HEK293 (cell line): ENCODE data around the gene EIF4G1.

ENCODE experiments used
- GLI2 ChIP-seq: fragments of 450-650 bp; formaldehyde crosslinking; IDR thresholded peaks from 2 replicates; pipeline ENCODE4; 2017; ENCODE audit warnings: missing biosample characterization, missing genetic modification characterization, low read depth, borderline replicate concordance
- KLF8 ChIP-seq: fragments of 450-650 bp; formaldehyde crosslinking; IDR thresholded peaks from 2 replicates; pipeline ENCODE4 v1.5.1; 2016; ENCODE audit warnings: missing biosample characterization, missing genetic modification characterization
- MEIS1 ChIP-seq: sonication (generic); formaldehyde crosslinking; IDR thresholded peaks from 2 replicates; pipeline ENCODE4 v1.8.1; 2022; ENCODE audit warnings: missing genetic modification reagents, mild to moderate bottlenecking, borderline replicate concordance
- PATZ1 ChIP-seq: fragments of 450-650 bp; formaldehyde crosslinking; IDR thresholded peaks from 2 replicates; pipeline ENCODE4 v1.5.1; 2016; ENCODE audit warnings: missing biosample characterization, missing genetic modification characterization
- PRDM6 ChIP-seq: fragments of 450-650 bp; formaldehyde crosslinking; IDR thresholded peaks from 2 replicates; pipeline ENCODE4 v1.5.1; 2017; ENCODE audit warnings: missing biosample characterization, missing genetic modification characterization
- REPIN1 ChIP-seq: fragments of 450-650 bp; formaldehyde crosslinking; IDR thresholded peaks from 2 replicates; pipeline ENCODE4 v1.5.1; 2017; ENCODE audit warnings: missing biosample characterization, missing genetic modification characterization, low read depth
- SCRT1 ChIP-seq: fragments of 450-650 bp; formaldehyde crosslinking; IDR thresholded peaks from 2 replicates; pipeline ENCODE4 v1.5.1; 2016; ENCODE audit warnings: missing biosample characterization, missing genetic modification characterization, borderline replicate concordance
- TRIM28 ChIP-seq: IDR thresholded peaks from 2 replicates; pipeline ENCODE4 v1.6.1; 2011; ENCODE audit warnings: low read length, control low read depth, borderline replicate concordance
- ZBTB21 ChIP-seq: fragments of 450-650 bp; formaldehyde crosslinking; IDR thresholded peaks from 2 replicates; pipeline ENCODE4 v1.5.1; 2017; ENCODE audit warnings: missing biosample characterization, missing genetic modification characterization
- ZBTB8A ChIP-seq: fragments of 450-650 bp; formaldehyde crosslinking; IDR thresholded peaks from 2 replicates; pipeline ENCODE4 v1.5.1; 2016; ENCODE audit warnings: missing biosample characterization, missing genetic modification characterization
- ZFP3 ChIP-seq: fragments of 450-650 bp; formaldehyde crosslinking; IDR thresholded peaks from 2 replicates; pipeline ENCODE4 v1.5.1; 2016; ENCODE audit warnings: low read depth, missing biosample characterization, missing genetic modification characterization
- ZFP37 ChIP-seq: fragments of 450-650 bp; formaldehyde crosslinking; IDR thresholded peaks from 2 replicates; pipeline ENCODE4 v1.5.1; 2016; ENCODE audit warnings: missing biosample characterization, missing genetic modification characterization
- ZNF202 ChIP-seq: fragments of 450-650 bp; formaldehyde crosslinking; IDR thresholded peaks from 2 replicates; pipeline ENCODE4 v1.5.1; 2016; ENCODE audit warnings: missing biosample characterization, missing genetic modification characterization, borderline replicate concordance
- ZNF211 ChIP-seq: fragments of 450-650 bp; formaldehyde crosslinking; IDR thresholded peaks from 2 replicates; pipeline ENCODE4 v1.5.1; 2016; ENCODE audit warnings: low read depth, missing biosample characterization, missing genetic modification characterization
- ZNF24 ChIP-seq: fragments of 450-650 bp; formaldehyde crosslinking; IDR thresholded peaks from 2 replicates; pipeline ENCODE4 v1.5.1; 2016; ENCODE audit warnings: missing biosample characterization, missing genetic modification characterization
- ZNF248 ChIP-seq: fragments of 450-650 bp; formaldehyde crosslinking; IDR thresholded peaks from 2 replicates; pipeline ENCODE4 v1.5.1; 2017; ENCODE audit warnings: missing biosample characterization, missing genetic modification characterization
- ZNF350 ChIP-seq: fragments of 450-650 bp; formaldehyde crosslinking; IDR thresholded peaks from 2 replicates; pipeline ENCODE4 v1.5.0; 2017; ENCODE audit warnings: missing biosample characterization, mild to moderate bottlenecking, missing genetic modification characterization
- ZNF426 ChIP-seq: fragments of 450-650 bp; formaldehyde crosslinking; IDR thresholded peaks from 2 replicates; pipeline ENCODE4 v1.5.1; 2017; ENCODE audit warnings: missing biosample characterization, missing genetic modification characterization, mild to moderate bottlenecking, inconsistent platforms, moderate library complexity
- ZNF664 ChIP-seq: fragments of 450-650 bp; formaldehyde crosslinking; IDR thresholded peaks from 2 replicates; pipeline ENCODE4 v1.5.1; 2016; ENCODE audit warnings: missing biosample characterization, missing genetic modification characterization
- ZNF704 ChIP-seq: fragments of 450-650 bp; formaldehyde crosslinking; IDR thresholded peaks from 2 replicates; pipeline ENCODE4 v1.5.1; 2016; ENCODE audit warnings: missing biosample characterization, missing genetic modification characterization
- ZNF707 ChIP-seq: fragments of 450-650 bp; formaldehyde crosslinking; IDR thresholded peaks from 2 replicates; pipeline ENCODE4 v1.5.1; 2016; ENCODE audit warnings: missing biosample characterization, missing genetic modification characterization
- ZNF768 ChIP-seq: fragments of 450-650 bp; formaldehyde crosslinking; IDR thresholded peaks from 2 replicates; pipeline ENCODE4 v1.5.1; 2018; ENCODE audit warnings: missing biosample characterization, mild to moderate bottlenecking, missing genetic modification characterization
- ZXDB ChIP-seq: fragments of 450-650 bp; formaldehyde crosslinking; IDR thresholded peaks from 2 replicates; pipeline ENCODE4 v1.5.1; 2016; ENCODE audit warnings: missing biosample characterization, missing genetic modification characterization
- TF ChIP-seq, protein P1 (sequence below): fragments of 450-650 bp; formaldehyde crosslinking; conservative IDR thresholded peaks from 2 replicates; pipeline ENCODE4 v1.5.1; 2016; ENCODE audit warnings: low read depth, missing biosample characterization, missing genetic modification characterization
- TF ChIP-seq, protein P2 (sequence below): fragments of 450-650 bp; formaldehyde crosslinking; IDR thresholded peaks from 2 replicates; pipeline ENCODE4 v1.5.1; 2016; ENCODE audit warnings: missing biosample characterization, missing genetic modification characterization
- TF ChIP-seq, protein P3 (sequence below): fragments of 450-650 bp; formaldehyde crosslinking; IDR thresholded peaks from 2 replicates; pipeline ENCODE4 v1.5.1; 2017; ENCODE audit warnings: missing biosample characterization, missing genetic modification characterization
- TF ChIP-seq, protein P4 (sequence below): fragments of 450-650 bp; IDR thresholded peaks from 2 replicates; pipeline ENCODE4 v1.5.1; 2018; ENCODE audit warnings: missing biosample characterization, missing genetic modification characterization

Gene EIF4G1

GRCh38 chr3:184334470-184335158 is 20.2 kb downstream of the EIF4G1 start (continued):
- no peak for TF ChIP-seq ZNF248
- TF ChIP-seq, protein P1, sequence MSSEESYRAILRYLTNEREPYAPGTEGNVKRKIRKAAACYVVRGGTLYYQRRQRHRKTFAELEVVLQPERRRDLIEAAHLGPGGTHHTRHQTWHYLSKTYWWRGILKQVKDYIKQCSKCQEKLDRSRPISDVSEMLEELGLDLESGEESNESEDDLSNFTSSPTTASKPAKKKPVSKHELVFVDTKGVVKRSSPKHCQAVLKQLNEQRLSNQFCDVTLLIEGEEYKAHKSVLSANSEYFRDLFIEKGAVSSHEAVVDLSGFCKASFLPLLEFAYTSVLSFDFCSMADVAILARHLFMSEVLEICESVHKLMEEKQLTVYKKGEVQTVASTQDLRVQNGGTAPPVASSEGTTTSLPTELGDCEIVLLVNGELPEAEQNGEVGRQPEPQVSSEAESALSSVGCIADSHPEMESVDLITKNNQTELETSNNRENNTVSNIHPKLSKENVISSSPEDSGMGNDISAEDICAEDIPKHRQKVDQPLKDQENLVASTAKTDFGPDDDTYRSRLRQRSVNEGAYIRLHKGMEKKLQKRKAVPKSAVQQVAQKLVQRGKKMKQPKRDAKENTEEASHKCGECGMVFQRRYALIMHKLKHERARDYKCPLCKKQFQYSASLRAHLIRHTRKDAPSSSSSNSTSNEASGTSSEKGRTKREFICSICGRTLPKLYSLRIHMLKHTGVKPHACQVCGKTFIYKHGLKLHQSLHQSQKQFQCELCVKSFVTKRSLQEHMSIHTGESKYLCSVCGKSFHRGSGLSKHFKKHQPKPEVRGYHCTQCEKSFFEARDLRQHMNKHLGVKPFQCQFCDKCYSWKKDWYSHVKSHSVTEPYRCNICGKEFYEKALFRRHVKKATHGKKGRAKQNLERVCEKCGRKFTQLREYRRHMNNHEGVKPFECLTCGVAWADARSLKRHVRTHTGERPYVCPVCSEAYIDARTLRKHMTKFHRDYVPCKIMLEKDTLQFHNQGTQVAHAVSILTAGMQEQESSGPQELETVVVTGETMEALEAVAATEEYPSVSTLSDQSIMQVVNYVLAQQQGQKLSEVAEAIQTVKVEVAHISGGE (tag by site-specific recombination), result no peak
- no peak for TF ChIP-seq SCRT1
- no peak for TF ChIP-seq ZNF707
- peak; percentile 23; the same call in 1 of the 2 replicates for TF ChIP-seq PRDM6
- TF ChIP-seq ZXDB, result peak; percentile 11; the same call in 1 of the 2 replicates
- TF ChIP-seq ZNF211 (tag by site-specific recombination), result no peak
- no peak for TF ChIP-seq ZNF704
- TF ChIP-seq REPIN1 (tag by site-specific recombination), result no peak
- peak; percentile 63; the same call in 1 of the 2 replicates for TF ChIP-seq KLF8 (tag by site-specific recombination)
- no peak for TF ChIP-seq MEIS1
- TF ChIP-seq ZNF202 (tag by site-specific recombination), result no peak
- no peak for TF ChIP-seq TRIM28
- TF ChIP-seq, protein P2, sequence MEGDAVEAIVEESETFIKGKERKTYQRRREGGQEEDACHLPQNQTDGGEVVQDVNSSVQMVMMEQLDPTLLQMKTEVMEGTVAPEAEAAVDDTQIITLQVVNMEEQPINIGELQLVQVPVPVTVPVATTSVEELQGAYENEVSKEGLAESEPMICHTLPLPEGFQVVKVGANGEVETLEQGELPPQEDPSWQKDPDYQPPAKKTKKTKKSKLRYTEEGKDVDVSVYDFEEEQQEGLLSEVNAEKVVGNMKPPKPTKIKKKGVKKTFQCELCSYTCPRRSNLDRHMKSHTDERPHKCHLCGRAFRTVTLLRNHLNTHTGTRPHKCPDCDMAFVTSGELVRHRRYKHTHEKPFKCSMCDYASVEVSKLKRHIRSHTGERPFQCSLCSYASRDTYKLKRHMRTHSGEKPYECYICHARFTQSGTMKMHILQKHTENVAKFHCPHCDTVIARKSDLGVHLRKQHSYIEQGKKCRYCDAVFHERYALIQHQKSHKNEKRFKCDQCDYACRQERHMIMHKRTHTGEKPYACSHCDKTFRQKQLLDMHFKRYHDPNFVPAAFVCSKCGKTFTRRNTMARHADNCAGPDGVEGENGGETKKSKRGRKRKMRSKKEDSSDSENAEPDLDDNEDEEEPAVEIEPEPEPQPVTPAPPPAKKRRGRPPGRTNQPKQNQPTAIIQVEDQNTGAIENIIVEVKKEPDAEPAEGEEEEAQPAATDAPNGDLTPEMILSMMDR, result no peak
- no peak for TF ChIP-seq ZNF350
- no peak for TF ChIP-seq ZNF426 (tag by site-specific recombination)
- no peak for TF ChIP-seq ZNF664 (tag by site-specific recombination)
- TF ChIP-seq, protein P3, sequence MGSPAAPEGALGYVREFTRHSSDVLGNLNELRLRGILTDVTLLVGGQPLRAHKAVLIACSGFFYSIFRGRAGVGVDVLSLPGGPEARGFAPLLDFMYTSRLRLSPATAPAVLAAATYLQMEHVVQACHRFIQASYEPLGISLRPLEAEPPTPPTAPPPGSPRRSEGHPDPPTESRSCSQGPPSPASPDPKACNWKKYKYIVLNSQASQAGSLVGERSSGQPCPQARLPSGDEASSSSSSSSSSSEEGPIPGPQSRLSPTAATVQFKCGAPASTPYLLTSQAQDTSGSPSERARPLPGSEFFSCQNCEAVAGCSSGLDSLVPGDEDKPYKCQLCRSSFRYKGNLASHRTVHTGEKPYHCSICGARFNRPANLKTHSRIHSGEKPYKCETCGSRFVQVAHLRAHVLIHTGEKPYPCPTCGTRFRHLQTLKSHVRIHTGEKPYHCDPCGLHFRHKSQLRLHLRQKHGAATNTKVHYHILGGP, result no peak
- no peak for TF ChIP-seq ZFP3
- TF ChIP-seq, protein P4, sequence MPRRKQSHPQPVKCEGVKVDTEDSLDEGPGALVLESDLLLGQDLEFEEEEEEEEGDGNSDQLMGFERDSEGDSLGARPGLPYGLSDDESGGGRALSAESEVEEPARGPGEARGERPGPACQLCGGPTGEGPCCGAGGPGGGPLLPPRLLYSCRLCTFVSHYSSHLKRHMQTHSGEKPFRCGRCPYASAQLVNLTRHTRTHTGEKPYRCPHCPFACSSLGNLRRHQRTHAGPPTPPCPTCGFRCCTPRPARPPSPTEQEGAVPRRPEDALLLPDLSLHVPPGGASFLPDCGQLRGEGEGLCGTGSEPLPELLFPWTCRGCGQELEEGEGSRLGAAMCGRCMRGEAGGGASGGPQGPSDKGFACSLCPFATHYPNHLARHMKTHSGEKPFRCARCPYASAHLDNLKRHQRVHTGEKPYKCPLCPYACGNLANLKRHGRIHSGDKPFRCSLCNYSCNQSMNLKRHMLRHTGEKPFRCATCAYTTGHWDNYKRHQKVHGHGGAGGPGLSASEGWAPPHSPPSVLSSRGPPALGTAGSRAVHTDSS, result no peak
- no peak for TF ChIP-seq ZNF24
- TF ChIP-seq ZBTB8A (tag by site-specific recombination), result no peak
- no peak for TF ChIP-seq ZFP37 (tag by site-specific recombination)
- peak; percentile 81 for TF ChIP-seq PATZ1 (tag by site-specific recombination)
- TF ChIP-seq ZBTB21 (tag by site-specific recombination), result peak; percentile 46; the same call in 1 of the 2 replicates
- TF ChIP-seq ZNF768, result no peak
- TF ChIP-seq GLI2 (tag by site-specific recombination), result no peak
